Activated CD8-positive, alpha-beta T cell treated with anti-CD3 and anti-CD28 coated beads, Interleukin-2, amount 10 ng/mL, durations not matched to agents 7 days and 5 days (primary cell): ENCODE results near the gene AHRR. TPM values are rescaled to one million over a fixed set of nuclear protein-coding genes. Genes with fewer than 3 reads are reported as not detected.

Experiments used
- ATAC-seq: fragments of 150-1000 bp; cut with Tn5 transposase; one replicate; pipeline ENCODE4 v1.10.0; 2021; ENCODE audit warnings: moderate library complexity
- CTCF ChIA-PET: fragments of 350-600 bp; sonication (Branson Sonifier 250); formaldehyde crosslinking; loops from one replicate; lab custom pipeline; 2021; ENCODE audit warnings: antibody characterized with exemption; lab: Charles Lee
- POLR2A ChIA-PET: fragments of 350-600 bp; sonication (Branson Sonifier 250); formaldehyde crosslinking; loops from one replicate; lab custom pipeline; 2021; ENCODE audit warnings: antibody characterized with exemption; lab: Charles Lee
- DNase-seq: peaks from one replicate; pipeline ENCODE4 v3.0.0-alpha.2; 2020
- H3K27ac Mint-ChIP-seq: one replicate; pipeline ENCODE4 v1.8.0; 2021; ENCODE audit warnings: mild to moderate bottlenecking, mixed read lengths
- H3K27me3 Mint-ChIP-seq: one replicate; pipeline ENCODE4 v1.8.0; 2021; ENCODE audit warnings: low read depth, mixed read lengths
- H3K36me3 Mint-ChIP-seq: one replicate; pipeline ENCODE4 v1.8.0; 2021; ENCODE audit warnings: low read depth, mixed read lengths
- H3K4me1 Mint-ChIP-seq: one replicate; pipeline ENCODE4 v1.8.0; 2021; ENCODE audit warnings: low read depth, mixed read lengths
- H3K4me3 Mint-ChIP-seq: one replicate; pipeline ENCODE4 v1.8.0; 2021; ENCODE audit warnings: mild to moderate bottlenecking, mixed read lengths
- H3K9me3 Mint-ChIP-seq: one replicate; pipeline ENCODE4 v1.8.0; 2022; ENCODE audit warnings: mixed read lengths; ENCODE audit not compliant: insufficient read depth
- total RNA-seq, 2 experiments: library from RNA; stranded (reverse); gene quantifications; one replicate each; pipeline ENCODE4 v1.2.3, GENCODE V29; 2021

Gene AHRR
- total RNA-seq, 2 experiments from 2014 or later, result 56.1 to 57.2 TPM

DNA sequence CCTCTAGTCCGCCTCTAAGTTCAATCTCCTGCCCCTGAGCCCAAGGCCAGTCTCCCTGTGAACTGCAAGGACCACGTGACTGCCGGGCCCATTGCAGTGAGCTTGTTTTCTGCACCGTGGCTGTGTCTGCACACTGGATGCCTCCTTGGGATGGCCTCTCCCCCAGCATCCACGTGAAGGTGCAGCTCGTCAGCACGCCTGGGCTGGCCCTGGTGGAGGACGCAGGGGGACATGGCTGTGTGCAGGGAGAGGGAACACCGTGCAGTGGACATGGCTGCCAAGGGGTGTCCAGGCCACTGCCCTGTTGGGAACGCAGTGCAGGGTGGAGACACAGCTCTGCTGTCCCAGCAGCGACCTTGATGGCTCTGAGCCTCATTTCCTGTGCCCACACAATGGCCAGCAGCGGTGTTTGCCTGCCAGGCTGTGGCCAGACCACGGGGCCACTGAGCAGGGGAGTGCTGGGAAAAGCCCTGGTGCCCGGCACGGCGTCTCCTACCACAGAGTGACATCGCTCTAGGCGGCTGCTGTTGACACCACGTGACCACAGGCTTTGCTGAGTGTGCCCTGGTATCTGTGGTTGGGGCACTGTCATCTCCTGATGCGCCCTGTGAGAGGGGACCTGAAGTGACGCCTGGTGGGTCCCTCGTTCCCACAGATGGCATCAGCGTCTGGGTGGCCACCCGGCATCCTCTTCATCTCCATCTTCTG is 94.6 kb downstream of the AHRR start:
- Mint-ChIP-seq H3K4me1 (peaks cover 35% of the 10 kb centered on the region), H3K27me3 (no peaks in the 10 kb centered on the region), H3K36me3 (peaks cover 51% of the 10 kb centered on the region), H3K4me3 (no peak overlapping the region), H3K27ac (peak overlapping the region; percentile 65), H3K9me3 (no peaks in the 10 kb centered on the region)
- DNase-seq (no peak), ATAC-seq (peak; percentile 14)
- ChIA-PET POLR2A (no interaction called here), CTCF (interaction anchor here (0.6 to 2.3 kb wide), 2 partner anchors 9 to 13 kb away, joined by 3 to 7 read pairs; no protein-coding TSS in a partner anchor)

DNA sequence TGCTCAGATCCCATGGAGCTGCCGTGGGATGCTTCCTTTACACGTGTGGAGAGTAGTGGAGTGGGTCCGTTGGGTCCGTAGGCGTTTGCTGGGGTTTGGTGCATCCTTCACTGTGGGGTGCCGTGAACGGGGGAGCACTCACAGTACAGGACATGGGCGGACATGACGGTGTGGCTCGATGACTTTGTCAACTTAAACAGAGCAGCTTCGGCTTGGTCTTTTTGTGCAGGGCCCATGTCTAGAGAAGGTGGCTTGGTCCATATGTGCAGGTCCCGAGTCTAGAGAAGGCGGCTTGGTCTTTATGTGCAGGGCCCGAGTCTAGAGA is 95.1 kb downstream of the AHRR start:
- no peak overlapping the region for H3K4me3 Mint-ChIP-seq
- POLR2A ChIA-PET, result no interaction called here
- no peaks in the 10 kb centered on the region for H3K9me3 Mint-ChIP-seq

DNA sequence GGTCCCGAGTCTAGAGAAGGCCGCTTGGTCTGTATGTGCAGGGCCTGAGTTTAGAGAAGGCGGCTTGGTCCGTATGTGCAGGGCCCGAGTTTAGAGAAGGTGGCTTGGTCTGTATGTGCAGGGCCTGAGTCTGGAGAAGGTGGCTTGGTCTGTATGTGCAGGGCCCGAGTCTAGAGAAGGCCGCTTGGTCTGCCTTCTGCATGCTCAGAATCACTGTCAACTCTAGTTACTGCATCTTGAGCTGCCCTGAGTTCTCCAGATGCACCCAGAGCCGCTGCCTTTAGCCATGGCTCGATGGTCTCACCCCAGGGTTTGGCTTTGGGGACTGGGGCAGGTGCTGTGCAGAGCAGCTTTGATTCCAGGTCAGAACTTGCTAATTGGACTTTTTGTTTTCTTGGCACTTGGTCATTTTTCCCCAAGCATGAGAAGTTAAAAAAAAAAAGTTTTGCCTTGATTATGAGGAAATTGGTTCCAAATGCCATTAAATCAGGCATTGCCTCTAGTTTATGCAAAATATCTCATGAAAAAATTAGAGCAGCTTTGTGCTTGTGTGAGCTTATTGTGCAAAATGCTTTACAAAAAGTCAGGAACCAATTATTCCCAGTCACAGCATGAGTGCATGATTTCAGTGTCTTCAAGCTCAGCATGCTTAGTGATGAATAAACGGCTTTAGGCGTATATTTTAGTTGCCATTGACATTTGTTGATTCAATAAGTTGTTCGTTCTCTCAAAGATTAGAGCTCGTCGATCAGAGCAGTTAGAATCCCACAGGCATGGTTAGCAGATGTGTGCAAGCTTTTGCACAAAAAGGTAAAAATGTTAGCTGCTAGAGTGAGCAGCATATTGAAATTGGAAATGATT is 96.0 kb downstream of the AHRR start:
- POLR2A ChIA-PET, result interaction anchor here (0.6 kb wide), 2 partner anchors 10 kb away, joined by 3 read pairs; no protein-coding TSS in a partner anchor

More for the DNA sequence above, 95.1 kb downstream of the AHRR start:
- no peak for ATAC-seq
- DNase-seq, result no peak
- CTCF ChIA-PET, result no interaction called here
- Mint-ChIP-seq H3K27me3 (no peaks in the 10 kb centered on the region), H3K27ac (peak overlapping the region; percentile 7), H3K36me3 (peaks cover 48% of the 10 kb centered on the region), H3K4me1 (peaks cover 32% of the 10 kb centered on the region)

DNA sequence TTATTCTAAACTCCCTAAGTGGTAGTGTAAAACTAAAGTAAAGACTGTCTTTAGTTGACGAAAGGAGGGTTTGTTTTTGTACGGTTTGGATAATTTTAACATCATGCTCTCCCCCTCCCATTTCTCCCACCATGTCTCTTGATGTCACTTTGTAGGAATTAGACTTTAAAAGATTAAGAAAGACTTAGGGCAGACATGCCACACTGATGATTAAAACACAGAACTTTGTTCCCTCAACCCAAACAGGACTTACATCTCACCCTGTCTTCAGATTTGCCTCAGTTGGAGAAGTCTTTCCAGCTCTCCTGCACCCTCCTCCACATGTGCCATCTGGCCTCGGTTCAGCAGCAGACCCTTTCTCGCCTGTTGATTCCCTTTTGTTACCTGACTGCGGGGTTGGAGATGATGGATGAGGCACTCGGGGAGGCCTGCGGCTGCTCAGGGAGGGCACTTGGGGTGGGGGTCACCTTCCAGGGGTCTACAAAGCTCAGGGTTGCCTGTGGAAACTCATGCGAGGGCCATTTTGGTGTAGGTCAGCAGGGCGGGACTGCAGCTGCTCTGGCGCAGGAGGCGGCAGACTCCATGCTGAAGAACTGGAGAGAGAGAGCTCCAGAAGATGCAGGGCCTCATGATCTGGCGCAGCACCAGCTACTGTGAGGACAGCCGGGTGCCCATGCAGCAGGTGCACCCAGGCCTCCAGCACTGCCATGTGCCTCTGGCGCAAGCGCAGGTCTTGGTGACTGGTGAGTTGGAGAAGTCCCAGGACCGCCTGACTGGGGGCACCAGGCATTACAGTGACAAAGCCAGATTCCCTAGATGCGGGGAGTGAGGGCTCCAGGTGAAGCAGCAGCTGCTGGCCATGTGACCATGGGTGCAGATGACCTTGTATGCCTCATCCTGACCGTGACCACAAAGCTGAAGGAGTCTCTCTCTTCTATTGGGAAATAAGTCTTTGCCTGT is 96.9 kb downstream of the AHRR start:
- peaks cover 40% of the 10 kb centered on the region for H3K4me1 Mint-ChIP-seq
- H3K27ac Mint-ChIP-seq, result peak overlapping the region; percentile 24
- H3K9me3 Mint-ChIP-seq, result no peaks in the 10 kb centered on the region
- H3K36me3 Mint-ChIP-seq, result peaks cover 46% of the 10 kb centered on the region
- H3K27me3 Mint-ChIP-seq, result no peaks in the 10 kb centered on the region
- ATAC-seq (no peak), DNase-seq (no peak)
- no peak overlapping the region for H3K4me3 Mint-ChIP-seq
- ChIA-PET POLR2A (interaction anchor here (0.6 kb wide), 1 partner anchor 11 kb away, joined by 3 read pairs; no protein-coding TSS in a partner anchor), CTCF (interaction anchor here (0.7 to 1.9 kb wide), 4 partner anchors 13 to 101 kb away, joined by 3 to 5 read pairs (median 4); no protein-coding TSS in a partner anchor)

More for the DNA sequence above, 96.0 kb downstream of the AHRR start:
- Mint-ChIP-seq H3K4me1 (peaks cover 31% of the 10 kb centered on the region), H3K9me3 (no peaks in the 10 kb centered on the region), H3K27me3 (no peaks in the 10 kb centered on the region), H3K36me3 (peaks cover 45% of the 10 kb centered on the region), H3K4me3 (no peak overlapping the region), H3K27ac (peak overlapping the region; percentile 52)
- ATAC-seq, result no peak
- no peak for DNase-seq
- CTCF ChIA-PET, result interaction anchor here (0.7 to 1.4 kb wide), 4 partner anchors 14 to 83 kb away, joined by 3 to 4 read pairs (median 4); no protein-coding TSS in a partner anchor

DNA sequence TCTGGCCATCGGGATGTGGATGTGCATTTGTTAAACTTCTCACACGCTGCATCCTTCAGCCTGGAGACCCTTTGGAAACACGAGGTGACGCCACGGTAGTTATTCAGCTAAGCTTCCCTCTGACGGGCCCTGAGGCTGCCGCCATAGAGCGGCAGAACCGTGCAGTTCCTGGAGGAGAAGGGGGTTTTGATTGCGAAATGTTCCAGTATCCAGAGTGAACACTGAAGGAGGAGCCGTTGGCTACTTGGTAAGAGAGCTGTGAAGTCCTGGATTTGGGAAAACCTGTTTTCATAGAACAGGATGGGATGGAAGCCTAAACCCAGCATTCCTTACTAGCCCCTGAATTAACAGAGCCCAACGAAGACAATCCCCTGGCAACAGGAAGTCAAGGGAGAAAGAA is 98.5 kb downstream of the AHRR start:
- ATAC-seq (no peak), DNase-seq (no peak)
- Mint-ChIP-seq H3K4me3 (no peak overlapping the region), H3K27ac (peak overlapping the region; percentile 68), H3K36me3 (peaks cover 47% of the 10 kb centered on the region), H3K27me3 (no peaks in the 10 kb centered on the region), H3K9me3 (no peaks in the 10 kb centered on the region), H3K4me1 (peaks cover 51% of the 10 kb centered on the region)
- ChIA-PET CTCF (interaction anchor here (1.2 to 1.9 kb wide), 3 partner anchors 11 to 103 kb away, joined by 3 to 7 read pairs (median 5); partner anchors contain the start of gene AHRR), POLR2A (interaction anchor here (0.7 kb wide), 1 partner anchor 21 kb away, joined by 4 read pairs; no protein-coding TSS in a partner anchor)

DNA sequence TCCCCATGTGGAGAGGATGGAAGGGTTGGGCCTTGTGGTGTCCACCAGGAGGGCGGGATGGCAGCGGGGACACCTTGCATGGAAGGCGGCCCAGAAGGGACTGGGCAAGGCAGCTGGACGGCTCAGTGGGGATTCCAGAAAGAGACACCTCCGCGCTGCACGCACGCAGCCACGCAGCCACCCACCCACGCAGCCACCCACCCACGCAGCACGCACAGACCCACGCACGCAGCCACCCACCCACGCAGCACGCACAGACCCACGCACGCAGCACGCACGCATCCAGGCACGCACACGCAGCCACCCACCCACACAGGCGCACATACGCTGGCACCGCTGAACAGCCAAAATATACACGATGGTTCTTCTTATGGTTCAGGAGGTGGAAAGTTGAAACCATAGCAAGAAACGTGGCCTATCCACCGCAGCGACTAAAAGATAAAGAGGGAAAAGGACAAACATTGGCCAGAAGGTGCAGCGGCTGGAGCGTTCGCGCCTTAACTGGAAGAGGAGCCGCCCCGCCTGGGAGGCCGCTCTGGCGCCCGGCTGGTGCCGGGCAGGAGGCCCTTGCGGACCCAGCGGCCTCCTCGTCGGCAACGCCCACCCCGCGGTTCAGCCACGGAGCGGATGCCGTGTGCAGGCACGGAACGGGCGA is 99.2 kb downstream of the AHRR start:
- ATAC-seq (no peak), DNase-seq (no peak)
- H3K4me3 Mint-ChIP-seq, result no peak overlapping the region
- H3K27ac Mint-ChIP-seq, result peak overlapping the region; percentile 12
- ChIA-PET CTCF (interaction anchor here (1.2 to 1.9 kb wide), 3 partner anchors 10 to 104 kb away, joined by 3 to 7 read pairs (median 5); partner anchors contain the start of gene AHRR), POLR2A (no interaction called here)
- H3K36me3 Mint-ChIP-seq, result peaks cover 48% of the 10 kb centered on the region
- H3K4me1 Mint-ChIP-seq, result peaks cover 52% of the 10 kb centered on the region
- no peaks in the 10 kb centered on the region for H3K27me3 Mint-ChIP-seq
- H3K9me3 Mint-ChIP-seq, result no peaks in the 10 kb centered on the region

DNA sequence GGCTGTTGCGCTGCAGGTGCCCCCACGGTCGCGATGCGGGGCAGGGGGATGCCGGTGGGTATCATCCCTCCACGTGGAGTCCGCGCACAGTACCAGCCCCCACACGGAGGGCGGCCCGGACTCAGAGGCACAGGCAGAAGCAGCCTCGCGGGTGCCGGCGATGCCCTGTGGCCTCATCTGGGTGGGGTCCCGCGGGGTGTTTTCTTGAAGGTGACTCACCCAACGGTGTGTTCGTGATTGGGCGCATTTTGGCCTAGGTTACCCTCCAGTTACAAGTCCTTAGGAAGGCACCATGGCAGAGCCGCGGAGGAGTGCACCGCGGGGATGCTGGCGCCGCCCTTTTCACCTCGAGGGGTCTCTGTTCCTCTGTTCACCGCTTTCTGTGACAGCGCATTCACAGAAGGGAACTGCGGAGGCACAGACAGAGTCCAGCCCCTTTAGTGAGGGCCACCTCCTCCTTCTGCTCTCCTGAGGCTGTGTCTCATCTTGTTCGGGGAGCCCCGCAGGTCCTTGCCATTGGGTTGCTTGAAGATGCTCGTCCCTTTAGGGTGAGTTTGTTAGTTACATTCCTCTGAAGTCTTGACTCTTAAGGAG is 99.9 kb downstream of the AHRR start:
- no peak overlapping the region for H3K27ac Mint-ChIP-seq
- peaks cover 51% of the 10 kb centered on the region for H3K36me3 Mint-ChIP-seq
- ChIA-PET POLR2A (no interaction called here), CTCF (no interaction called here)
- H3K4me1 Mint-ChIP-seq, result peaks cover 46% of the 10 kb centered on the region
- ATAC-seq (no peak), DNase-seq (no peak)
- no peak overlapping the region for H3K4me3 Mint-ChIP-seq
- no peaks in the 10 kb centered on the region for H3K27me3 Mint-ChIP-seq
- no peaks in the 10 kb centered on the region for H3K9me3 Mint-ChIP-seq

DNA sequence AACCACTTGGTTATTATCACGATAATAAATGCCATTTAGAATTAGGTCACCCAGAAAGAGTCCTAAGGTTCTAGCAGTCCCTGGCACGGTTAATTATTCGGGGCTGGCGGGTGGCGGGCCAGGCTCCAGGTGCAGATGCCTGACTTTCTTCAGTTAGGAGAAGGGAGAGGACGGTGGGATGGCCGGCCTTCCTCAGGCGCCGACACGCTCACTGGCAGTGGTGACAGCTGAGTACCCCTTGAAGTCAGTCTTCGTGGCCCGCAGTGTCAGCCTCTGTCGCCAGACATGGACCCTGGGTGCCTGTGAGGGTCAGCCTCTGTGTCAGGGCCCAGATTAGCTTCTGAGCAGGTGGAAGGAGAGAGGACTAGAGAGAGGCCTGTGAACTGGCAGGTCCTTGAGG is 100.4 kb downstream of the AHRR start:
- ChIA-PET CTCF (no interaction called here), POLR2A (no interaction called here)
- Mint-ChIP-seq H3K36me3 (peaks cover 54% of the 10 kb centered on the region), H3K9me3 (no peaks in the 10 kb centered on the region), H3K4me3 (no peak overlapping the region), H3K4me1 (peaks cover 43% of the 10 kb centered on the region), H3K27me3 (no peaks in the 10 kb centered on the region), H3K27ac (peak overlapping the region; percentile 60)
- DNase-seq, result no peak
- ATAC-seq, result no peak

DNA sequence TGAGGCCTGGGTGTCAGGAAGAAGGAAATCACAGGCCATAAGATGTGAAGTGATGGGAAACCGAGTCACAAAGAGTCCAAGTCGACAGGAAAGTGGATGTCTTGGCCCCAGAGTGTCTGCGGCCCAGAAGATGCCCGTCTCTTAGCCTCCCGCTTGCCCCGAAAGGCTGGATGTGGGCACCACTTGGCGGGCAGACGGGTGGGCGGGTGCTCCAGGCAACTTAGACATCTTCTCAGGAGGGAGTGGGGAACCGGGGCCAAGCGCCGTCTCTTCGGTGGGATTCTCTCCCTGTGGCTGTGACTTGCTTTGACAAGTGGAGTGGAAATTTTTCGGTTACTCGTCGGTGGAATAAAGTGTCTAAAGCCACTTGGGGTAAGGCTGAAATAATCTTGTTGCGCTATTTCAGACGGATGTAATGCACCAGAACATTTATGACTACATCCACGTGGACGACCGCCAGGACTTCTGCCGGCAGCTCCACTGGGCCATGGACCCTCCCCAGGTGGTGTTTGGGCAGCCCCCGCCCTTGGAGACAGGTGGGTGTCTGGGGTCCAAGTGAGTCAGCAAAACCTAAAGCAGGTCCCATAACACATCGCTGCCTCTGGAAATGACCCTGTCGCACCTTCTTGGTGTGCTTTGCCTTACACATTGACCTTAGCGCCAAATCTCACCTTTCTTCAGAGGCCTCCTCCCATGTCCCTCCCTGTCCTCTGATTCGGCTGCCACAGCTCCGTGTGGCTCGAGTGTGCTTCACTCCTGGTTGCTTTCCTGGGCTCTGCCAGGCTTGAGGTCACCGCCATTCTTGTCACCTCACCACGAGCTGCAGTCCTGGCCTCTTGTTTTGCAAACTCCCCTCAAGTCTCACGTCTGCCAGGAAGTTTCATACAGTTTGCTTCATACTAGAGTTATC is 101.1 kb downstream of the AHRR start:
- DNase-seq (no peak), ATAC-seq (peak; percentile 7)
- H3K9me3 Mint-ChIP-seq, result no peaks in the 10 kb centered on the region
- H3K27me3 Mint-ChIP-seq, result no peaks in the 10 kb centered on the region
- H3K4me1 Mint-ChIP-seq, result peaks cover 43% of the 10 kb centered on the region
- H3K4me3 Mint-ChIP-seq, result no peak overlapping the region
- POLR2A ChIA-PET, result no interaction called here
- CTCF ChIA-PET, result interaction anchor here (3.5 kb wide), 1 partner anchor 106 kb away, joined by 28 read pairs; no protein-coding TSS in a partner anchor
- H3K27ac Mint-ChIP-seq, result peak overlapping the region; percentile 85
- peaks cover 58% of the 10 kb centered on the region for H3K36me3 Mint-ChIP-seq

DNA sequence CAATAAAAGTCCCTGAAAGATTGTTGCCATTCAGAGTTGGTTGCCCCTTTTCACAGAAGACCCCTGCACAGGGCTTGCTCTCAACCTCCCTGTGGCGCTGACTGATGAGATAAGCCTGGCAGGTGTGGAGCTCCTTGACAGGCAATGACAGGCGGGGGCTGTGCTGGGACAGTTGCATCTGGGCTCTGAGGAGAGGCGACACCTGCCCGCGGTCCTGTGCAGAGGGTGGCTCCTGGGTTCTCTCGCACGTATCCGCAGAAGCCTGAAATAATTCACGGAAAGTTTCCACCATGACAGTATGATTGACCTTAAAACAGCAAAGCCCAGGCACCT is 101.7 kb downstream of the AHRR start:
- no peaks in the 10 kb centered on the region for H3K27me3 Mint-ChIP-seq
- DNase-seq, result no peak
- peaks cover 43% of the 10 kb centered on the region for H3K4me1 Mint-ChIP-seq
- ATAC-seq, result no peak
- CTCF ChIA-PET, result interaction anchor here (1.7 to 3.5 kb wide), 2 partner anchors 73 to 107 kb away, joined by 6 to 28 read pairs; no protein-coding TSS in a partner anchor
- POLR2A ChIA-PET, result no interaction called here
- H3K4me3 Mint-ChIP-seq, result no peak overlapping the region
- H3K9me3 Mint-ChIP-seq, result no peaks in the 10 kb centered on the region
- H3K27ac Mint-ChIP-seq, result peak overlapping the region; percentile 85
- peaks cover 62% of the 10 kb centered on the region for H3K36me3 Mint-ChIP-seq
